NCI-H1105 treated with DMSO at 0.1 percent for 48 hours (cell line): ENCODE data around the gene KDM4C.
"Not testable (repeated sequence)": the region's sequence is repeated elsewhere in the genome, so short reads cannot be mapped to it uniquely, and the experiment has no call there.

Experiments
- DNase-seq: peaks from one replicate; lab custom pipeline; 2025; lab: John Stamatoyannopoulos, UW

KDM4C gene

DNA sequence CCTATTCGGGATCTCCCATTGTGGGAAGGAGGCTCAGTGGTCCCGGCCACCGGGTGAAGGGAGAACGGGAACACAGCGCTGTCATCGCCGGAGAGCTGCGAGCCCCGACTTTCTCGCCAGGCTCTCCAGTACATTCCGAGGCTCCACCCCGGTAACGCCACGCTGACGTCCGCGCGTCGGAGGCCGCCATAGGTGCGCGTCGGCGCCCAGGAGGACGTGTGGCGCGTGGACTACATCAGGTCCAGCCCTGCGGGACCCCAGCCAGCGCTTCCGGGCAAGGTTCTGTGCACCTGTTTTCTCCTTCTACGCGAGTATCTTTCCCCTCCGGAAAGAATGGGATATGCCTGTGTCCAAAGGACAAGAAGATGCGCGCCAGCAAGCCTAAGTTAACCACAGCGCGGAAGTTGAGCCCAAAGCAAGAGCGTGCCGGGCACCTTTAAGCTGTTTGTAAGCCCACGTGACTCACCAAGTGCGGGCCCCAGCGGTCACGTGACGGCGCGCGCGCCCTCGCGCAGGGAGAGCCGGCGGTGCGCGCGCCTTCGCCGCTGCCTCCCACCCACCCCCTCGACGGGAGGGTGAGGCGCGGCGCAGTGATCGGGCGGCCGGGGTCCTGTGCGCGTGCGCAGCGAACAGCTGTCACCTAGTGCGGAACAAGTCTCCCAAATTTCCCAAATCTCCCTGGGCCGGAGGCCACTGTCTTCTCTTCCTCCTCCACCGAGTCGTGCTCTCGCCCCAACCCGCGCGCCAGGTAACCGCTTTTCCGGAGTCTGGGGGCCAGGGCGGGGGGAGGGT lies at the start of gene KDM4C:
TSS of gene KDM4C (plus strand) at position 518 of the 792 bp plus-strand sequence. CDS start 35,016 bp downstream, outside the sequence.
- DNase-seq = peak; percentile 95

DNA sequence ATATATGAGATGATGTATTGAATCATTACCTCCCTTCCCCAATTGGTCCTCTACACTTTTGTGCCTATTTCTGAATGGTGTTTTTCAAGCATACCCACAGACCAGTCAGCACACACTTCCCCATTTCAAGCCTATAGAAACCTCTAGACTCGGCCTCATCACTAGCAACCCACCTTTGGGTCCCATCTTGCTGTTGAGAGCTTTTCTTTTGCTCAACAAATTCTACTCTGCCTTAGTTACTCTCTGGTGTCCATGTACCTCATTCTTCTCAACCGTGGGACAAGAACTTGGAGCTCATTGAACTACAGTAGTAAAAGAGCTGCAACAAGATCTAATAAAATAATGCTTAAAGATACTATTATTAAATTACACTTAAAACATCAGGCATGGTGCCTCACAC lies 49.0 kb upstream of the KDM4C start:
- DNase-seq = no peak

DNA sequence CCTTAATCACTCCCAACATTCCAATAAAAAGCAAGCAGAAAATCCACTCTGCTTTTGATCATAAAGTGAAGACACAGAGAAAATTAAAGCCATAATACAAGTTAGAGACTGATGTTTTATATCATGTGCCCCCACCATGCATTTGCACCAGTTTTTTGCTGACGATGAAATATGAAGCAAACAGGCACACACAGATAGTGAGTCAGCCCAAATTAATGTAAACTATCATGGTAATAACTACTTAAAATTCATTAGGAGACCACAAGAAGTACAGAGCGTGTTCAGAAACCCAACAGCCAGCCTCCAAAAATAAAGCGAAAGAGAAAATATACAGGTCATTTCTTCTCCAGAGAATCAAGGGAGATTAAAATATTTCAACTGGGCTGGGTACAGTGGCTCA lies 46.4 kb upstream of the KDM4C start:
- DNase-seq = no peak

DNA sequence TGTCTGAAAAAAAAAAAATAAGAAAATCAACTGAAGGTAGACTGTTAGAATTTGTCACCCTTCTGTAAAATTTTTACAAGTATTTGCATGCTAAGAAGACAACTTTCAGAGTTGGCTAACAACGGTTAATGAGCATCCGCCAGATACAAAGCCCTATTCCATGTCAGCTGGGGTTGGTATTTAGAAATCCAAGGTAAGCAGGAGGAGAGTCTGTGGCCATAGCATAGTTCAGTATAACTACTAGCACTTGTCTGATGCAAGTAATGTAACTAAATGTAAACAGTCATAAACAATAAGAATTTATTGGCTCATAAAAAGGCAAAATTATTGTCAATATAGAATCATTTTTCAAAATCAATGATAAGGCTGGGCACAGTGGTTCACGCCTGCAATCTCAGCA lies 45.7 kb upstream of the KDM4C start:
- DNase-seq = no peak

DNA sequence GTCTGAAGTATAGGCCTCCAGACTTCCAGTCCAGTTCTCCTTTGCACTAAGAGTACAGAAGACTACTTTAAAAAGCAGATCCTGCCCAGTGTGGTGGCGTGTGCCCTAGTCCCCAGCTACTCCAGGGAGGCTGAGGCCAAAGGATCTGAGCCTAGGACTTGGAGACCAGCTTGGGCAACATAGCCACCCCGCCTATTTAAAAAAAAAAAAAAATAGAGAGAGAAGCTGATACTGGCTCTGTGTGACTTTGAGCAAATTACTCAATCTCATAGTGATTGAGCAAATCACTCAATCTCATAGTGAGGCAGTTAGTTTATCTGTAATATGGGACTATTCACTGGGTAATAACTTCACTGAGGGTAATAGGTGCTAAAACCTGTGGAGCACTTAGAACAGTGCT lies 43.6 kb upstream of the KDM4C start:
- DNase-seq = no peak

DNA sequence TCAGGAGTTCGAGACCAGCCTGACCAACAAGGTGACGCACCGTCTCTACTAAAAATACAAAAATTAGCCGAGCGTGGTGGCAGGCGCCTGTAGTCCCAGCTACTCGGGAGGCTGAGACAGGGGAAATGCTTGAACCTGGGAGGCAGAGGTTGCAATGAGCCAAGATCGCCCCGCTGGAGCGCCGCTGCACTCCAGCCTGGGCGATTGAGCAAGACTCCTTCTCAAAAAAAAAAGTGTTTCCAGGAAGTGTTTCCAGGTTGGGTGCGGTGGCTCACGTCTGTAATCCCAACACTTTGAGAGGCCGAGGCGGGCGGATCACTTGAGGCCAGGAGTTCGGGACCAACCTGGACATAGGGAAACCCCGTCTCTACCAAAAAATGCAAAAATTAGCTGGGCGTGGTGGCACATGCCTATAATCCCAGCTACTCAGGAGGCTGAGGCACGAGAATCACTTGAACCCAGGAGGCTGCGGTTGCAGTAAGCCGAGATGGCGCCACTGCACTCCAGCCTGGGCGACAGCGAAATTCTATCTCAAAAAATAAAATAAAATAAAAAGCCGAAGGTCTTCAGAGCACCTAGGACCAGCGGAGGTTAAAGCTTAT lies 42.5 kb upstream of the KDM4C start:
- not testable (repeated sequence) for DNase-seq

DNA sequence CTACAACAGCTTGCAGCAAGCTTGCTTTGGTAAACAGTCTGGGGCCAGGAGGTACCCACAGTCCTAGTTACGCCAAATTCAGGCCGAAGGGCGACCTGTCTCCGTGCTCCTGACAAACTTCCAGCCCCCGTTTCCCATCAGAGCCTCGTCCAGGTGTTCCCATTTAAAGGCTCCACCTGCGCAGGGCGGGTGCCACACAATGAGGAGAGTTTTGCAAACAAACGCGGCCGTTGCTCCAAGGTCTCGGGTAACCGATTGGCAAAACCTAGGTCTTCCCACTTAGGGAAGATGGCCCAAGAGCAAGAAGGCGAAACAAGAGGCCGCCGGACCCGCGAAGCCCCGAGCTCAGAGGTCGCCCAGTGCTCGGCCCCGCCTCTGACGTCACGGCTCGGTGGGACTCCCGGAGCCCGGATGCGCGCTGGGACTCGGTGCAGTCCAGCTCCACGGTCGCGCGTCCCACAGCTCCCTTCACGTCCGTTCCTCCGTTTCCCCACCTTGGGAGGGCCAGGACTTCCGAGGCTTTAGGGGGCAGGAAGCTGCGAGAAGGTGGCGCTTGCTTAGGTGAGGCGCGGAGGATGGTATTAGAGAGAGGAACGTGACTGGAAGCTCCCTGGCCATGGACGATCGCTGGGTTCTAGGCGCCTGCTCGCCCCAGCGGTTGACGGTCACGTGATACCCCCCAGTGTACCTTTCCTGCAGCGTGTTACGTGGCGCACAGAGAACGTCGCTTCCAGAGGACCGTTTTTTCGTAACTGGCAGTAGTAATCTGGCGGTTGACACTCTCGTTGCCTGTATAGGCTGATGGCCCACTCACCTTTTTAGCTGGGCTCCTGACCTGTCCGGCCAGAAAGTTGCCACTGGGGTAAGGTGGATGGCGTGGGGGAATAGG lies 41.8 kb upstream of the KDM4C start:
- DNase-seq = no peak

DNA sequence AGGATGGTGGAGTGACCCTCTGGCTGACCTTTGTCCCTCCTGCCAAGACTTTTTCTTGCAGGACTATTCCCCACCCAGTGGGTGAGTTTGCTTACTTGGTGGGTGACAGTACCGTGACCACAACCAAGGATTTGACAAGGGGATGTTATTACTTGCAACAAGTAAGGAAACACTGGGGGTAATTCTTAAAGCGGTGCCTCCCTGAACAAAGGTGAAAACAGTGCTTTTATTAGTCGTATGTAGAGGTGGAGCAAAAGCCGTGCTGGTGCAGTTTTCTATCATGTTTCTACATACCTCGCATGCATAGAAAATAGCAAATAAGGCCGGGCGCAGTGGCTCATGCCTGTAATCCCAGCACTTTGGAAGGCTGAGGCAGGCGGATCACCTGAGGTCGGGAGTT lies 41.0 kb upstream of the KDM4C start:
- DNase-seq = no peak

DNA sequence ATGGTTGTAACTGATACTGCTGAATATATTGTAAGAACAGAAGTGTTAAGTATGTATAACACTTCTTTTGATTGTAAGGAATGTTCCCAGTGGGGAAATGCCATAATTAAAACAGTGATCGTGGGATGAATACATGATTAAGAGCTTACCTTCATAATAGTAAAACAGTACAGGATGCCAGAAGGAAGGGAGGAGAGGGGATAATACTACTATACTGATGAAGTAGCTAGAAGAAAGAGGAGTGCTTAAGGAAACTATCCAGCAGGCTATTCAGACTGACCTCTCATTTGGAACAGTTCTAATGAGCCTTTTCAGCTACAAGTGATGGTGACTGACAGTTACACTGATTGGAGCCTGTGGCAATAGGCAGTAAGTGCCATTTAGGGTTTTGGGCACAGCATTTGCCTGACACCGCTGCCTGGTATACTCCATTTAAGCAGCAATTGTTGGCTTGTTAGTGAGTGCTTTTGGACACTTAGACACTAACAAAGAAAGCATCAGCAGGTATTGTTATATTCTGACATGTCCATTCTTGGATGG lies 33.8 kb upstream of the KDM4C start:
- no peak for DNase-seq

DNA sequence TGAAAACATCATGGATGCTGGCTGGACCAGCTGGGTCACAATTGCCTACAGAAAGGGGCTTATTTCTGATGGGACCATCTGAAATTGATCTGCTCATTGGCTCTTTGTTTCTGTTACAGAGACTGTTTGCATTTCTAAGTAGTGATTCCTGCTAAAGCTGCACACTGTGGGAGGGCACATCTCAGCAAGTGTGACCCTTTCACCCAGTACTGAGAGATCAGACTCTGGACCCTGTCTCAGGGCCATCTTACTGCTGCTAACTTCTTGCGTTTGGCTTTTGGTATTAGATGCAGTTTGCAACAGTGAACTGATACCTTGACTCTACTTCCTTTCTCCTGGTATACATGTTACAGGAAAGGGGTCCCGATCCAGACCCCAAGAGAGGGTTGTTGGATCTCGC lies 24.5 kb upstream of the KDM4C start:
- no peak for DNase-seq

DNA sequence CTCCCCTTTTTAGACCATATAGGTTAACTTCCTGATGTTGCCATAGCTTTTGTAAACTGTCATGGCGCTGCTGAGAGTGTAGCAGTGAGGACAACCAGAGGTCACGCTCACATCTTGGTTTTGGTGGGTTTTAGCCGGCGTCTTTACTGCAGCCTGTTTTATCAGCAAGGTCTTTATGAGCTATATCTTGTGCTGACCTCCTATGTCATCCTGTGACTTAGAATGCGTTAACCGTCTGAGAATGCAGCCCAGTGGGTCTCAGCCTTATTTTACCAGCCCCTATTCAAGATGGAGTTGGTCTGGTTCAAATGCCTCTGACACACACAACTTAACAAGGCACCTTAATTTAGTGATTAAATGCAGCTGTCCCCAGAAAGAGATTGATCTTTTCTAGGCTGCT lies 23.9 kb upstream of the KDM4C start:
- no peak for DNase-seq

DNA sequence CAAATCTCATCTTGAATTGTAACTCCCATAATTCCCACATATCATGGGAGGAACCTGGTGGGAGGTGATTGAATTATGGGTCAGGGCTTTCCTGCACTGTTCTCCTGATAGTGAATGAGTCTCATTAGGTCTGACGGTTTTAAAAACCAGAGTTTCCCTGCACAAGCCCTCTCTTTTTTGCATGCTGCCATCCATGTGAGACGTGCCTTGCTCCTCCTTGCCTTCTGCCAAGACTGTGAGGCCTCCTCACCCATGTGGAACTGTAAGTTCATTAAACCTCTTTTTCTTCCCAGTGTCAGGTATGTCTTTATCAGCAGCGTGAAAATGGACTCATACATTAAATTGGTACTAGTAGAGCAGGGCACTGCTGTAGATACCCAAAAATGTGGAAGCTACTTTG lies 22.4 kb upstream of the KDM4C start:
- no peak for DNase-seq

DNA sequence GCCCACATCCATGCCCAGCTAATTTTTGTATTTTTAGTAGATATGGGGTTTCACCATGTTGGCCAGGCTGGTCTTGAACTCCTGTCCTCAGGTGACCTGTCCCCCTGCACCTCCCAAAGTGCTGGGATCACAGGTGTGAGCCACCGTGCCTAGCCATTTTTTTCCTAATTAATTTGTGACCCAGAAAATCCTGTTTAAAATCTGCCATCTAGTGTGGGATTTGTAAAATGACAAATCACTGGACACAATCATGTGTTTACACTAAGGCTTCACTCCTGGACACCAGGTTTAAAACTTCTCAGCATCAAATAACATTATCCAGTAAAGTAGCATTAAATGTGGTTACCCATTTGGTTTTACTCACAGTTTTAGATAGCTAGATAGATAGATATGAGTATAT lies 18.6 kb upstream of the KDM4C start:
- DNase-seq = no peak

DNA sequence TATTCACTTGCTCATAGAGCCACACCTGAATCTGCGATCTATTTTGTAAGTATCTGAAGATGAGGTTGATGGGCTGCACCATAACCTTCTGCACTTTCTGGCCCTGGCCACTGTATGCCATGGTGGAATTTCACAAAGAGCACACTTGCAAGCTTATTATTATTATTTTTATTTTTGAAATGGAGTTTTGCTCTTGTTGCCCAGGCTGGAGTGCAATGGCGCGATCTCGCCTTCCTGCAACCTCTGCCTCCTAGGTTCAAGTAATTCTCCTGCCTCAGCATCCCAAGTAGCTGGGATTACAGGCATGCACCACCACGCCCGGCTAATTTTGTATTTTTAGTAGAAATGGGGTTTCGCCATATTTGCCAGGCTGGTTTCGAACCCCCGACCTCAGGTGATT lies 8.9 kb upstream of the KDM4C start:
- not testable (repeated sequence) for DNase-seq

DNA sequence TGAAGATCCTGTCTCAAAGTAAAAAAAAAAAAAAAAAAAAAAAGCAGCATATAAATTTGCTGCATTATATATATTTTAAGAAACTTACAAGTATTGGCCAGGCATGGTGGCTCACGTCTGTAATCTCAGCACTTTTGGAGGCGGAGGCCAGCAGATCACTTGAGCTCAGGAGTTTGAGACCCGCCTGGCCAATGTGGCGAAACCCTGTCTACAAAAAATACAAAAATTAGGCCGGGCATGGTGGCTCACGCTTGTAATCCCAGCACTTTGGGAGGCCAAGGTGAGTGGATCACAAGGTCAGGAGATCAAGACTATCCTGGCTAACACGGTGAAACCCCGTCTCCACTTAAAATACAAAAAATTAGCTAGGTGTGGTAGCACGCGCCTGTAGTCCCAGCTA lies 2.9 kb upstream of the KDM4C start:
- not testable (repeated sequence) for DNase-seq

DNA sequence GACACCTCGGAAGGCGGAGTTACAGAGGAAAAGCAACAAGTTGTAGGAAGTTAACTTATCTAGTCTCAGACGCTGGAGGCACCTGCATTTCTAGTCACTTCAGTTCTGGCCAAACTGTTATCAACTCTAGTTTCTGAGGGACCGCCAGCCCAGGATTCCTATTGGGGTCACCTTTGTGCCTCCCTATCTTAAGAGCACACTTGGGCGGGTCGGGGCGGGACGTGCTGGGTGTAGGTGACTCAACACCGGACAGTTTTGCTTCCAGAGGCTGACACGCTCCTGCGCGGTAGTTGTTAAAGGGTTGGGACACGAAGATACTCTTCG lies 679 bp upstream of the KDM4C start:
- DNase-seq = peak; percentile 57

DNA sequence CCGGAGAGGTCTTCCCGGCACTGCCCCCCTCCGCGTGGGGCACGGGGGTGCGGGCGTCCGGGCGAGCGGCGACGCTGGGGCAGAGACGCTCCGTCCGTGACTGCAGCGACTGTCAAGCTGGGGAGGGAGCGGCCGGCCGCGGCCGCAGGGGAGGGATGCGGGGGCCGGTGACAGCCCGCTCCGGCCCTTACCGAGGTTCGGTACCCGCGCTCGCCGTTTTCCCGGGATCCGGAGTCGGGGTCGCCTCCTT lies 400 bp downstream of the KDM4C start:
- DNase-seq = no peak

DNA sequence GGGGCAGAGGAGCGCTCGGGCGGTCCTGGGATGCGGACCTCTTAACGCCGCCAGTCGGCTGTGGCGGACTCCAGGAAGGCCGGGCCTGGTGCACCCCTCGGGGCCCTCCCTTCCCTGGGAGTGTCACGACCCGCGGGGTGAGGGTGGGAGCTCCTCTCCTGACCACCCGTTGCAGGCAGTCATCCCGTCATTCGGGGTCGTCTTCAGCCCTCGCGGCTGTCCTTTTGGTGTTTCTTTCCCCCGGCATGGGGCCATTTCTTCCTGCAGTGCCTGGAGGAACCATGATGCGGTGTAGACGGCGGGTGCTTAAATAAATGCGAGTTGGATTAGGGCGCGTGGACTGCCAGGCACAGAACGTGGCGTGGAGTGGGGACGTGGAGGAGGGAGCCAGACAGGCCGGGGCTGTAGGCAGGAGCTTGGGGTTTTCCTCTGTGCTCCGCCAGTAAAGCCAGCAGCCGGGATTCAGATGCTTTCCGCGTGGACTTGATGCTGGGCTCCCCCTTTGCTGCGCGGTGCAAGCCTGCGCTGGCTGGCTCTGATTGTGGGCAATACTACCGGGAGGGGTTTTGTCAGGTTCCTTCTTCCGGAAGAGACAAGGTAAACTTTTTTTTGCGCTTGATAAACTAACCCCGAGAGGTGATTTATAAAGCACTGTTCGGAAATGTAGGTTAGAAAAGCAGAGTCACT lies 868 bp downstream of the KDM4C start:
- peak; percentile 69 for DNase-seq

DNA sequence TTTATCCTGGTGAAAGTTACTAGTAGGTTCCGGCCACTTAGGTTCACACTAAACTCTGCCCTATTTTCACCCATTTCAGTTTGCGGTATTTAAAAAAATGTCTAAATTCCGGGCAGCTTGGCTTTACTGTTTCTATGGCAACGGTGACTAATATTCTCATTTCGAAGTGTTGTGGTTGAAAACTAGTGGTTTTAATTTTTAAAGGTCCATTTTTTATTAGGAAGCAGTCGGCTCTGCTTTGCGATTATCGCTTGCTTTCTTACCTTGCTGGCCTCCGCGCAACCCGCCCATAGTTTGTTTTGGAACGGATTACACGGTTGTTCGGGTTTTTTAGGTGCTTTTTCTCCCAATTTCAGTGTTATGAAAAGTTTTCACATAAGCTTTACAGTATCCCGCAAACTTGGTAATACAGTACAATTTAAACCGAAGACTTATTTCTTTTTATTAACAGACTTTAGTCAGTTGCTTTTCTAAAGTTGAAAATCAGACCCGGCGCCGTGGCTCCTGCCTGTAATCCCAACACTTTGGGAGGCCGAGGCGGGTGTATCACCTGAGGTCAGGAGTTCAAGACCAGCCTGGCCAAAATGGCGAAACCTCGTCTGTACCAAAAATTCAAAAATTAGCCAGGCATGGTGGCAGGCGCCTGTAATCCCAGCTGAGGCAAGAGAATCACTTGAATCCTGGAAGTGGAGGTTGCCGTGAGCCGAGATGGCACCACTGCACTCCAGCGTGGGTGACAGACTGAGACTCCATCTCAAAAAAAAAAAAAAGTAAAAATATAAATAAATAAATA lies 1.6 kb downstream of the KDM4C start:
- peak; percentile 61 for DNase-seq

DNA sequence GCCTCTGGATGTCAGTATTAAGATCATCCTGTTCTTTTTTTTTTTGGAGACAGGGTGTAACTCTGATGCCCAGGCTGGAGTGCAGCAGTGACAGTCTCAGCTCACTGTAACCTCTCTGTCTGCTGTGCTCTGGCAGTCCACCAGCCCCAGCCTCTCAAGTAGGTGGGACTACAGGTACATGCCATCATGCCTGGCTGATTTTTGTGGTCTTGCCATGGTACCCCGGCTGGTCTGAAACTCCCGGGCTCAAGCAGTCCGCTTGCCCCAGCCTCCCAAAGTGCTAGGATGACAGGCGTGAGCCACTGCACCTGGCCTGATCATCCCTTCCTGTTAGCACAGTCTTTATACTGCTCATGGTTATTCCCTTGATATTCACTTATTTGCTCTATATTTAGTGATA lies 3.5 kb downstream of the KDM4C start:
- DNase-seq = no peak

DNA sequence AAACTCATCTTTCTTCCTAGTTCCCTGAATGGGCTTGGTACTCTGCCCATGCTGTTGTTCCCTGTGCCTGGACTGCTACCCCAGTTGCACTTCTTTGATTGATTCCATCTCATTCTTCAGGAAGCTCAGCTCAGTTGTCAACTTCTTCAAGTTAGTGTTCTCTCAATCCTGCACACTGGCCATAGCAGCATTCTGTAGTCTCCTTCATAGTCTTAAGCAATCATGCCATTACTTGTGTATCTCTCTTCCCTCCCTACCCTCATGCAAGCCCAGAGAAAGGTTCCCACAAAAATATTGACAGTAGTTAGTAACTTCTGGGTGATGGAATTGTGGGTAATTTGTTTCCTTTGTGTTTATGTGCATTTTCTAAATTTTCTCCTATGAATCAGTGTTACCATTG lies 5.5 kb downstream of the KDM4C start:
- no peak for DNase-seq

DNA sequence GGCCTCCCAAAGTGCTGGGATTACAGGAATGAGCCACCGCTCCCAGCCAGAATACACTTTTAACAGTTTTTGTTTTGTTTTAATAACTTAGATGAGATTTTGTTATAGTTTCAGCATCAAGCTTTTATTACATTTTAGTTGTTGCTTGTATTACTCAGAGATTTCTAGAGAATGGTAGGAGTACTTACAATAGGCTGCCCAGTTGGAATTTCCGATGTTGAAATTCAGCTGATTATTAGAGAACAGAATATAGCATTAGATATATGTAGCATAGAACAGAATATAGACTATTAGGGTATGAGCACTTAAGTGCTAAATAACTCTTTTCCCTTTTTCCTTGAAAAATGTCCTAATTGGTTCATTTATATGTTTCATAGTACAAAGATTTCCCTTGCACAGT lies 6.2 kb downstream of the KDM4C start:
- DNase-seq = no peak
